ENCODE results near the gene GRM5.

DNA sequence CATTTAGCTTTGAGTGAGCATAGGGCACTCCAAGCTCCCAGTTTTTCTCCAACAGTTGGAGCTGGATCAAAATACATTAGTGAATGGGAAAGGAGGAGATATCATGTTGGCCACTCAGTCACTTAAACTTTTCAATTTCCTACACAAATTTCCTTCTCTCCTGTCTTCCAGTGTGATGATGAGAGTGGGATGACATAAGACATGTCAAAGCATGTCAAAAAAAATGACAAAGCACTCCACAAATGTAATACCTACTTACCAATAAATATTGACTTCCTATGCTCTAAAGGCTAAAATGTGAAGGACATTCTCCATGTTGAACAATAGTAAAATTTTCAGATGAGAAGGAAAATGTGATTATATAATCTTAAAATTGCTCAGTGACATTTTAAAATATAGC, 1.5 kb upstream of the GRM5 start:
- TF ChIP-seq, protein P1, sequence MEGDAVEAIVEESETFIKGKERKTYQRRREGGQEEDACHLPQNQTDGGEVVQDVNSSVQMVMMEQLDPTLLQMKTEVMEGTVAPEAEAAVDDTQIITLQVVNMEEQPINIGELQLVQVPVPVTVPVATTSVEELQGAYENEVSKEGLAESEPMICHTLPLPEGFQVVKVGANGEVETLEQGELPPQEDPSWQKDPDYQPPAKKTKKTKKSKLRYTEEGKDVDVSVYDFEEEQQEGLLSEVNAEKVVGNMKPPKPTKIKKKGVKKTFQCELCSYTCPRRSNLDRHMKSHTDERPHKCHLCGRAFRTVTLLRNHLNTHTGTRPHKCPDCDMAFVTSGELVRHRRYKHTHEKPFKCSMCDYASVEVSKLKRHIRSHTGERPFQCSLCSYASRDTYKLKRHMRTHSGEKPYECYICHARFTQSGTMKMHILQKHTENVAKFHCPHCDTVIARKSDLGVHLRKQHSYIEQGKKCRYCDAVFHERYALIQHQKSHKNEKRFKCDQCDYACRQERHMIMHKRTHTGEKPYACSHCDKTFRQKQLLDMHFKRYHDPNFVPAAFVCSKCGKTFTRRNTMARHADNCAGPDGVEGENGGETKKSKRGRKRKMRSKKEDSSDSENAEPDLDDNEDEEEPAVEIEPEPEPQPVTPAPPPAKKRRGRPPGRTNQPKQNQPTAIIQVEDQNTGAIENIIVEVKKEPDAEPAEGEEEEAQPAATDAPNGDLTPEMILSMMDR (IDR thresholded peaks at IDR 0.05) = no peak
- TF ChIP-seq POLR2A (IDR thresholded peaks at IDR 0.05) = no peak

All from thyroid gland (tissue), 4 donors.